CD4-positive, CD25-positive, alpha-beta regulatory T cell (primary cell): ENCODE results near the gene UBE2D3. TPM values are rescaled to one million over a fixed set of nuclear protein-coding genes. Genes with fewer than 3 reads are reported as not detected.

Experiments
- ATAC-seq, 2 donors: fragments of 150-1000 bp; cut with Tn5 transposase; one replicate each; pipeline ENCODE4 v1.10.0; 2021; ENCODE audit warnings: low read depth in 2 of 2, moderate number of reproducible peaks in 2 of 2, moderate library complexity in 1 of 2
- DNase-seq, 3 donors: peaks; one replicate each; pipeline versions ENCODE4 v3.0.0 to v3.0.0-alpha.2; 2012 to 2022; ENCODE audit warnings: mixed read lengths in 1 of 3
- H3K27ac ChIP-seq: one replicate; pipeline ENCODE4 v1.7.0; 2013; ENCODE audit warnings: mild to moderate bottlenecking, low read length; ENCODE audit not compliant: insufficient read depth, poor library complexity, severe bottlenecking
- H3K27me3 ChIP-seq: one replicate; pipeline ENCODE4 v1.7.0; 2013; ENCODE audit warnings: low read length; ENCODE audit not compliant: control insufficient read depth, insufficient read depth
- H3K36me3 ChIP-seq: one replicate; pipeline ENCODE4 v1.7.0; 2013; ENCODE audit warnings: mild to moderate bottlenecking, low read length, moderate library complexity; ENCODE audit not compliant: control insufficient read depth, insufficient read depth
- H3K4me1 ChIP-seq: 2 replicates; pipeline ENCODE4 v1.7.0; 2013; ENCODE audit warnings: mild to moderate bottlenecking, low read length; ENCODE audit not compliant: insufficient read depth, control insufficient read depth, poor library complexity, severe bottlenecking
- H3K4me3 ChIP-seq: one replicate; pipeline ENCODE4 v1.7.0; 2013; ENCODE audit warnings: low read depth, mild to moderate bottlenecking, low read length, moderate library complexity
- H3K9me3 ChIP-seq, 2 experiments: 1 replicate in 1 of 2; 2 replicates in 1 of 2; pipeline ENCODE4 v1.7.0; 2013; ENCODE audit warnings: low read length in 2 of 2, mild to moderate bottlenecking in 1 of 2, moderate library complexity in 1 of 2; ENCODE audit not compliant: control insufficient read depth in 2 of 2
- H3K27ac Mint-ChIP-seq, 3 donors: one replicate each; pipeline ENCODE4 v1.8.0; 2020 to 2022; ENCODE audit warnings: mild to moderate bottlenecking in 3 of 3, mixed read lengths in 3 of 3, moderate library complexity in 2 of 3
- H3K27me3 Mint-ChIP-seq: one replicate; pipeline ENCODE4 v1.8.0; 2022; ENCODE audit warnings: mild to moderate bottlenecking, mixed read lengths
- H3K36me3 Mint-ChIP-seq: one replicate; pipeline ENCODE4 v1.8.0; 2020; ENCODE audit warnings: mixed read lengths
- H3K4me1 Mint-ChIP-seq, 4 donors: one replicate each; pipeline ENCODE4 v1.8.0; 2020 to 2022; ENCODE audit warnings: mixed read lengths in 4 of 4, mild to moderate bottlenecking in 1 of 4
- H3K4me3 Mint-ChIP-seq, 4 donors: one replicate each; pipeline ENCODE4 v1.8.0; 2020 to 2022; ENCODE audit warnings: mild to moderate bottlenecking in 4 of 4, mixed read lengths in 4 of 4, moderate library complexity in 3 of 4
- H3K9me3 Mint-ChIP-seq, 7 donors: one replicate each; pipeline ENCODE4 v1.8.0; 2020 to 2022; ENCODE audit warnings: mixed read lengths in 7 of 7, mild to moderate bottlenecking in 3 of 7, moderate library complexity in 2 of 7
- polyA plus RNA-seq, 4 donors: library from polyadenylated mRNA; unstranded; fragments of 300-500 nt; fragmentation: Illumina TruSeq; gene quantifications; one replicate each; pipeline ENCODE4 v1.2.3, GENCODE V29; 2021
- total RNA-seq: library from RNA; stranded (reverse); gene quantifications from one replicate; pipeline ENCODE4 v1.2.3, GENCODE V29; 2022

The UBE2D3 gene
- total and polyA plus RNA-seq, 5 donors from 2014 or later, result 452 to 587 (median 502) TPM

- H3K27me3 Mint-ChIP-seq, result no peaks in the 10 kb centered on the region
- ATAC-seq (no peak), DNase-seq (no peak)
- H3K4me3 ChIP-seq, result no peak overlapping the region
- peaks cover 0 to 2% (median 0%) of the 10 kb centered on the region in 4 donors for H3K4me1 Mint-ChIP-seq
- no peaks in the 10 kb centered on the region for H3K9me3 ChIP-seq
- H3K36me3 Mint-ChIP-seq, result no peaks in the 10 kb centered on the region
- no peak overlapping the region for H3K27ac ChIP-seq
- H3K27me3 ChIP-seq, result no peaks in the 10 kb centered on the region
- H3K4me3 Mint-ChIP-seq, result no peak overlapping the region
- no peaks in the 10 kb centered on the region for H3K4me1 ChIP-seq
- no peaks in the 10 kb centered on the region for H3K36me3 ChIP-seq
- peaks cover 0 to 2% (median 0%) of the 10 kb centered on the region in 7 donors for H3K9me3 Mint-ChIP-seq
- H3K27ac Mint-ChIP-seq, result no peak overlapping the region
These were observed 20.3 kb upstream of the UBE2D3 start for GRCh38 chr4:102847687-102848086.

DNA sequence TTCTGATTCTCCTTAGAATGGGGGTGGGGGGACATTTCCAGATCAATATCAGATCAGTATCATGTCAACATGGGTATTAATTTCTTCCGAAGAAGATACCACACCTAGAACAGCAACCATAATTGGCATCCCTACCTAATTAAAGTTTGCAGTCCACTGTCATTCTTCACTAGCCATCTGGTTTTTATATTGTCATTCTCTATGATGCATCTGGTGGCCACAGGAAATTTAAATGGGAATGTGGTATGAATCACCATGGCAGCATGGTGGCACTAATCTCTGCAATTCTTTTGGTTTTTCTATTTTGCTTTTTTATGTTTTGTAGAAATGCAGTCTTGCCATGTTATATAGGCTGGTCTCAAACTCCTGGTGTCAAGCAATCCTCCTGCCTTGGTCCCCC lies 16.6 kb upstream of the UBE2D3 start:
- H3K27me3 ChIP-seq, result no peaks in the 10 kb centered on the region
- no peak overlapping the region for H3K4me3 ChIP-seq
- no peaks in the 10 kb centered on the region for H3K36me3 Mint-ChIP-seq
- H3K4me3 Mint-ChIP-seq, result no peak overlapping the region
- no peak overlapping the region for H3K27ac Mint-ChIP-seq
- peaks cover 0 to 2% (median 0%) of the 10 kb centered on the region in 7 donors for H3K9me3 Mint-ChIP-seq
- H3K4me1 ChIP-seq, result no peaks in the 10 kb centered on the region
- ATAC-seq (no peak), DNase-seq (no peak)
- H3K36me3 ChIP-seq, result no peaks in the 10 kb centered on the region
- H3K4me1 Mint-ChIP-seq, result peaks cover 0 to 1% (median 0%) of the 10 kb centered on the region in 4 donors
- no peak overlapping the region for H3K27ac ChIP-seq
- no peaks in the 10 kb centered on the region for H3K27me3 Mint-ChIP-seq
- H3K9me3 ChIP-seq, result no peaks in the 10 kb centered on the region

GRCh38 chr4:102843273-102843672 lies 15.9 kb upstream of the UBE2D3 start:
- H3K4me3 ChIP-seq, result no peak overlapping the region
- H3K27me3 ChIP-seq, result no peaks in the 10 kb centered on the region
- H3K27me3 Mint-ChIP-seq, result no peaks in the 10 kb centered on the region
- H3K9me3 Mint-ChIP-seq, result peaks cover 0 to 2% (median 0%) of the 10 kb centered on the region in 7 donors
- no peak overlapping the region for H3K27ac Mint-ChIP-seq
- no peak overlapping the region for H3K4me3 Mint-ChIP-seq
- H3K36me3 ChIP-seq, result no peaks in the 10 kb centered on the region
- H3K36me3 Mint-ChIP-seq, result no peaks in the 10 kb centered on the region
- ATAC-seq (no peak), DNase-seq (no peak)
- no peaks in the 10 kb centered on the region for H3K4me1 ChIP-seq
- H3K27ac ChIP-seq, result no peak overlapping the region
- no peaks in the 10 kb centered on the region for H3K9me3 ChIP-seq
- peaks cover 0 to 4% (median under 1%) of the 10 kb centered on the region in 4 donors for H3K4me1 Mint-ChIP-seq

GRCh38 chr4:102842367-102842766 lies 15.0 kb upstream of the UBE2D3 start:
- H3K9me3 Mint-ChIP-seq, result peaks cover 0 to 2% (median 0%) of the 10 kb centered on the region in 7 donors
- H3K27ac Mint-ChIP-seq, result no peak overlapping the region
- Histone ChIP-seq H3K27ac (no peak overlapping the region), H3K36me3 (no peaks in the 10 kb centered on the region), H3K9me3 (no peaks in the 10 kb centered on the region), H3K27me3 (no peaks in the 10 kb centered on the region), H3K4me3 (no peak overlapping the region), H3K4me1 (no peaks in the 10 kb centered on the region)
- no peak overlapping the region for H3K4me3 Mint-ChIP-seq
- DNase-seq, result no peak
- H3K36me3 Mint-ChIP-seq, result no peaks in the 10 kb centered on the region
- no peaks in the 10 kb centered on the region for H3K27me3 Mint-ChIP-seq
- no peak for ATAC-seq
- H3K4me1 Mint-ChIP-seq, result peaks cover 0 to 6% (median under 1%) of the 10 kb centered on the region in 4 donors

DNA sequence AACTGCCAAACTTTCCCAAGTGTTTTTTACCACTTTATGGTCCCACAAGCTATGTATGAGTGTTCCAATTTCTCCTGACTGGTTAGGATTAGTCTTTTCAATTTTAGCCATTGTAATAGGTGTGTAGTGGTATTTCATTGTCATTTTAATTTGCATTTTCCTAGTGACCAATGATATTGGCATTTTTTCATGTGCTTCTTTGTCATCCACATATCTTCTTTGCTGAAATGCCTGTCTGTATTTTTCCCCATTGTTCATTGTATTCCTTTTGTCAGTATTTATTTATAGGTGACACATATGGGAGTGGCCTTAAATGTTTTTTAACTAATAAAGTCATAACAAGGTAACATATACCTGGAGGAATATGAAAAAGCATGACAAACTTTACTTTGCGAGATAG lies 9.2 kb upstream of the UBE2D3 start:
- no peak for ATAC-seq
- no peaks in the 10 kb centered on the region for H3K27me3 Mint-ChIP-seq

DNA sequence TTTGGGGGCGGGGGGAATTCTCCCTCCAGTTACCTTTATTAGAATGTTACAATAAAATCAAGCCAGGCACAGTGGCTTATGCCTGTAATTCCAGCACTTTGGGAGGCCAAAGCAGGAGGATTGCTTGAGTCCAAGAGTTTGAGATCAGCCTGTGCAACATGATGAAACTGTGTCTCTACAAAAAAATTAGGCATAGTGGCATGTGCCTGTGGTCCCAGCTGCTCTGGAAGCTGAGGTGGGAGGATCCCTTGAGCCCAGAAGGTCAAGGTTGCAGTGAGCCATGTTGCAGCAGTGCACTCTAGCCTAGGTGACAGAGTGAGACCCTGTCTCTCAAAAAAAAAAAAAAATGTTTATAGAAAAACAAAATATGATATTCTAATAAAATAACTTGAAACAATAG lies 5.3 kb upstream of the UBE2D3 start:
- Histone ChIP-seq H3K9me3 (no peaks in the 10 kb centered on the region), H3K4me3 (no peak overlapping the region), H3K27me3 (no peaks in the 10 kb centered on the region), H3K27ac (no peak overlapping the region), H3K4me1 (no peaks in the 10 kb centered on the region), H3K36me3 (no peaks in the 10 kb centered on the region)
- Mint-ChIP-seq H3K27me3 (no peaks in the 10 kb centered on the region), H3K9me3 (no peaks in the 10 kb centered on the region), H3K27ac (no peak overlapping the region), H3K4me3 (no peak overlapping the region), H3K36me3 (no peaks in the 10 kb centered on the region), H3K4me1 (peaks cover 5 to 26% (median 21%) of the 10 kb centered on the region in 4 donors)
- DNase-seq (no peak), ATAC-seq (no peak)

More for the DNA sequence above, 9.2 kb upstream of the UBE2D3 start:
- Histone ChIP-seq H3K27me3 (no peaks in the 10 kb centered on the region), H3K4me3 (no peak overlapping the region), H3K36me3 (no peaks in the 10 kb centered on the region), H3K9me3 (no peaks in the 10 kb centered on the region), H3K27ac (no peak overlapping the region), H3K4me1 (no peaks in the 10 kb centered on the region)
- H3K36me3 Mint-ChIP-seq, result no peaks in the 10 kb centered on the region
- H3K4me3 Mint-ChIP-seq, result no peak overlapping the region
- peaks cover 3 to 12% (median 10%) of the 10 kb centered on the region in 4 donors for H3K4me1 Mint-ChIP-seq
- no peak for DNase-seq
- H3K9me3 Mint-ChIP-seq, result no peaks in the 10 kb centered on the region
- no peak overlapping the region for H3K27ac Mint-ChIP-seq

DNA sequence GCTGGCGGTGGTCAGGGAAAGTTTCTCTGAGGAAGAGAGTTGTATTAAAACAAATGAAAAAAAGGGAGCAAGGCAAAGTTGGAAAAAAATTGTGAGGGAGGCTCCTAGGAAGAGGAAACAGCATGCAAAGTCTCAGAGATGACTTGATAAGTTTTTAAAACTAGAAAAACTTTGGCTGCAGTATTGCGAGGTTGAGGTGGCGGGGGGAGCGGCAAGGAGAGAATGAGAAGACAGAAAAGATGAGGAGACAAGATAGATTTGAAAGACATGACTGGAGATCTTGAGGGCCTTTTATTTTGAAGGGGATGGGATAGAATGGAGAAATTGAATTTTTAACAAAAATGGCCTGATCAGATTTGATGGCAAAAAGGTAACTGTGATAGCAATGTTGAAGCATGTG lies 4.8 kb upstream of the UBE2D3 start:
- no peak overlapping the region for H3K27ac Mint-ChIP-seq

DNA sequence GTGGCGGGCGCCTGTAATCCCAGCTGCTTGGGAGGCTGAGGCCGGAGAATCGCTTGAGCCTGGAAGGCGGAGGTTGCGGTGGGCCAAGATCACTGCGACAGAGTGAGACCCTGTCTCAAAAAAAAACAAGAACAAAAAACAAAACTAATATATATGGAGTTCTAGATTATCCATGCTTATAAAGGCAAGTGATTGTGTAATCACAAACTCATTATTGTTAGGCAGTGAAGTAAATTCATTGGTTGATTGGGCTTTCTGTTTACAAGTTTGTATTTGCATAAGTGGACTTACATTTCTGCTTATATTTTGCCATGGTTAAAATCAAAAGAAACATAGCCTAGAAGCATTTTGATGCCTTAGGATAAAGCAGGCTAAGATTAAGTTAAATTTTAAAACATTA lies 2.5 kb upstream of the UBE2D3 start:
- Histone ChIP-seq H3K27ac (no peak overlapping the region), H3K9me3 (no peaks in the 10 kb centered on the region), H3K27me3 (no peaks in the 10 kb centered on the region), H3K36me3 (peaks cover 5% of the 10 kb centered on the region), H3K4me3 (no peak overlapping the region), H3K4me1 (no peaks in the 10 kb centered on the region)
- ATAC-seq, result no peak
- DNase-seq, result no peak
- H3K36me3 Mint-ChIP-seq, result no peaks in the 10 kb centered on the region
- H3K27ac Mint-ChIP-seq, result no peak overlapping the region
- no peaks in the 10 kb centered on the region for H3K9me3 Mint-ChIP-seq
- no peaks in the 10 kb centered on the region for H3K27me3 Mint-ChIP-seq
- peaks cover 5 to 26% (median 20%) of the 10 kb centered on the region in 4 donors for H3K4me1 Mint-ChIP-seq
- H3K4me3 Mint-ChIP-seq, result no peak overlapping the region

More for the DNA sequence above, 4.8 kb upstream of the UBE2D3 start:
- no peak overlapping the region for H3K4me3 ChIP-seq
- no peak overlapping the region for H3K27ac ChIP-seq
- Mint-ChIP-seq H3K4me3 (no peak overlapping the region), H3K27me3 (no peaks in the 10 kb centered on the region), H3K9me3 (no peaks in the 10 kb centered on the region), H3K36me3 (no peaks in the 10 kb centered on the region), H3K4me1 (peaks cover 5 to 26% (median 21%) of the 10 kb centered on the region in 4 donors)
- ATAC-seq (no peak), DNase-seq (no peak)
- no peaks in the 10 kb centered on the region for H3K27me3 ChIP-seq
- no peaks in the 10 kb centered on the region for H3K36me3 ChIP-seq
- H3K4me1 ChIP-seq, result no peaks in the 10 kb centered on the region
- H3K9me3 ChIP-seq, result no peaks in the 10 kb centered on the region
